NCI-H1694 (cell line): ENCODE results near the gene KCNQ4.

Experiments
- DNase-seq: peaks from one replicate; lab custom pipeline; 2025; lab: John Stamatoyannopoulos, UW

The KCNQ4 gene

DNA sequence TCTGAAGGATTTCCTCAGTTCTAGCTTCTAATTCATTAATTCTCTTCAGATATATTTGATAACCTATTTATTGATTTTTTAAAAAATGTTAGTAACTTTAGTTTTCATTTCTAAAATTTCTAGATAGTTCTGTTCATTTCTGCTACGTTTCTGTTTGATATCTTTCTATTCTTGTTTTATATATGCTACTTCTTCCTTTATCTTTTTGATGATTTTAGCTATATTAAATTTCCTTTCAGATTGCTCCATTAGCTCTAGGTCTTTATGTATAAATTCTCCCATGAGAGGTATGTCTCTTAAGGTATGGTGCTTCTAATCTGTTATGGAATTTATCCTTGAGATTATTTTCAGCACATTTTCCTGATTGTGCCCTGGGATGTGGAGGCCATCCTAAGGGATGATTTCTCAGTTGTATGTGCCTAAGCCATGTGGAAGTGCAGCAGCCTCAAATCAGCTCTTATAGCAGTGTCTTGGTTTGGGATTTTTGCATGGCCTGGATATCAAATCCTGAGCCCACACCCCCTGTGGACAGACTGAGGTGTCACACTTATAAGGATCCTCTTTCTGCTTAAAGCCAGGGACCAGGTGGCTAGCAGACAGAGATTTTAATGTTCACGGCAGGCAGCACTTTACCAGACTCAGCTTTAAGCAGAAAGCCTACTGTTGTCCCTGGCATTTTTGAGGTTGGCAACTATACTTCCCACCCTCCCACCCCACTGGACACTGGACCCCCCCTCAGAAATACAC lies 6.2 kb upstream of the KCNQ4 start:
- no peak for DNase-seq

DNA sequence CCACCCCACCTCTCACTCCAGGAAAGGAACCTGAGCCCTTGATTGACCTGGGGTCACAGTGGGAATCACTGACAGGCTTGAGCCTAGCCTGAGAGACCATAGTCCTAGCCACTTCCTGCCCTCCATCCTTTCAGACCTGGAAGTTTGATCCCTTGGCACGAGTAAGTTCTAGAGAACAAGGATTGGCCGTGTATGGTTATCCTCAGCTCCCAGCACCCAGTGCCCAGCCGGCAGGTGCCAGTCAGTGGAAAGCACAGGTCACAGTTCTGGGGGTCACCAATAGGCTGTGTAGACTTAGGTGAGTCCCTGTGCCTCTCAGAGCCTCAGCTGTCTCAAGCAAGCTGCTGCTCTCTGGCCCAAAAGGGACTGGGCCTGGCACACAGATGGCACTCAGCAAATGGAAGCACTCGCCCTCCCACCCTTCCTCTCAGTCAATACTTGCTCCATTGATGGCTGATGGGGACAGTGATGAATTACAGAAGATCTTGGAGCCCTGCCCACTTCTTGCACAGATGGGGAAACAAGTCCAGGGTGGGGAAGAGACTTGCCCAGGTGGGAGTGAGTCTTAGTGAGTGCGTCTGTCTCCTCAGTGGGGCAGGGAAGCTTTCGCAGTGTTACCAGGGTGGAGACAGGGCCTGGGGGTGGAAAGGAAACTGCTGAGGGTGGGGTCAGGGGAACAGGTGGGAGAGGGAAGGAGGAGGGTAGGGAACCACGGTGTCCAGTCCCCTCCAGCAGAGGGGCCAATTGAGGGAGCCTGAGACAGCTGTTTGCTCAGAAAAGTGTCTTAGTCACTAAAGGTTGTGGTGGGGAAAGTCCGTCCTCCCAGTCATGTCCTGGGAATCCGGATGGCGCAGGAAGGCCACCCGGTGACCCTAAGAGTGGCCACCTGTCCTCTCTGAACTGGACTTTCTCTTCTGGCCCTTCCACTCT lies 2.6 kb upstream of the KCNQ4 start:
- no peak for DNase-seq

DNA sequence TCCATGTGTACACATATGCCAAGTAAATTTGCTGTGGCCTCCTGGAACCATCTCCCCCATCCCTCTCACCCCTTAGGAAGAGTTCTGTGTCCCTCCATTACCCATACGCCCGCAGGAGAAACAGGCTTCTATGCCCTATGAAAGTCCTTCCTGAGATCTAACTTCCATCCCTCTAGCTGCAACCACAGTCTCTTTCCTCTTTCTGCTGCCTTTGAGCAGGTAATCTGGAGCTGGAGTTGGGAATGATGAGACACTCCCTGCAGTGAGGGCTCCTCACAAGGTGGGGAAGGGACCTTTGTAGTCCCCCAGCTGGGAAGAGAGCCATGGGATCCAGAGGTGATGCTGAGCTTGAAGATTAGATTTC lies 2.0 kb upstream of the KCNQ4 start:
- DNase-seq: no peak

DNA sequence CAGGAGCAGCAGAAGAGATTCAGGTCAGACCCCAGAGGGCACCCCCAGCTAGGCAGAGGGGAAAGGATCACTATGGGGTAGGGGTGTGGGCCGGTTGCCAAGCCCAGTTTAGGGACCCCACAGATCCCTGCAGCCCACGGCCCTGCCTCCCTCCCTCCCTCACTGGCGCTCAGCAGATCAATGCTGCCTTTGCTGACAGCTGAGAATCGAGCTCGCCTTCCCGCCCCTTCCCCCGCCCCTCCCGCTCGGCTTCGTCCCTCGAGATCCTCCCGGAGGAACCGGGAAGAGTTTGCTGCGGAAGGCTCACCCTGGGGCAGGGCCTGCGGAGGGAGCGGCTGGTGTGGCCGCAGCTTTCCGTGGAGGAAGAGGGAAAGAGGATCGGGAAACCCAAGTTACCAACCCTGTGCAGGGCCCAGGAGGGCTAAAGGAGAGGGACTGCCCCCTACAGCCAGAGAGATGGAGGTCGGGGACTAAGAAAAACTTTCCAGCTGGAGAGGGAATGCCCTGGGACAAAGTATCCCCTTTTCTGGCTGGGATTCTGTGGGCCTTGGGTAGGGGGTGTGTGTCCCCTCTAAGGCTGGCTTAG lies 1.1 kb upstream of the KCNQ4 start:
- no peak for DNase-seq

DNA sequence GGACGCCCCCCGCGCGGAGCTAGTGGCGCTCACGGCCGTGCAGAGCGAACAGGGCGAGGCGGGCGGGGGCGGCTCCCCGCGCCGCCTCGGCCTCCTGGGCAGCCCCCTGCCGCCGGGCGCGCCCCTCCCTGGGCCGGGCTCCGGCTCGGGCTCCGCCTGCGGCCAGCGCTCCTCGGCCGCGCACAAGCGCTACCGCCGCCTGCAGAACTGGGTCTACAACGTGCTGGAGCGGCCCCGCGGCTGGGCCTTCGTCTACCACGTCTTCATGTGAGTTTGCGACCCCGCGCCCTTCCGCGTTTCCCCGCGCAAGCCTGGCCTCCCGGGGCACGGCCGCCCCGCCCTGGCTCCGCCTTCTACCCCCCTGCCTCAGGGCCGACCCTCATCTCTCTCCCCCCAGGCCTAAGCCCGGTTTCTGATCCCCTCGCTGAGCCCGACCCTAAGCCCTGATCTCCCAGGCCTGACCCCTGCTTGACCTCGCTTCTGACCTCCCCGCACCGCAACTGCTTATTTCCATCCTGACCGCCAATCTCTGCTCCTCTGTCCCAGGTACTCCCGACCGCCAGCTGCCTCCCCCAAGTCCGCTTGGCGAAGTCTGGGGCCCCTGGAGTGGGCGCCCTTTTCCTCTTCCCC lies 669 bp downstream of the KCNQ4 start:
- DNase-seq: no peak

DNA sequence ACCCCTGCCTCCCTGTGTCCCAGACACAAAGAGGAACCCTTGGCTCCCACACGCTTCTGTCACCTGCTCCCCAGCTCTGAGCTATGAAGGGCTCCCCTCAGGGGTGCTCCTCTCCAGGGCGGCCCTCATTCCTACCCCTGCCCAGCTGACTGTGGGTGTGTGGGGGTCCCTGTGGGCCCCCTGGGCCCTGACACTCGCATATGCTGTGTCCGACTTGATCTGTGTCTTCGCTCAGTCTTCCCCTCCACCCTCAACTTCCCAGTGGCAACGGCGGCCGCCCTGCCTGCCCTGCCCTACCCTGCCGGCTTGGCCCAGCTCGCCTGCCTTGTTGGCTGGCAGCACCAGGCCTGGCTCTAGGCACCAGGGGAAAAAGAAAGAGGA lies 1.2 kb downstream of the KCNQ4 start:
- DNase-seq: no peak

DNA sequence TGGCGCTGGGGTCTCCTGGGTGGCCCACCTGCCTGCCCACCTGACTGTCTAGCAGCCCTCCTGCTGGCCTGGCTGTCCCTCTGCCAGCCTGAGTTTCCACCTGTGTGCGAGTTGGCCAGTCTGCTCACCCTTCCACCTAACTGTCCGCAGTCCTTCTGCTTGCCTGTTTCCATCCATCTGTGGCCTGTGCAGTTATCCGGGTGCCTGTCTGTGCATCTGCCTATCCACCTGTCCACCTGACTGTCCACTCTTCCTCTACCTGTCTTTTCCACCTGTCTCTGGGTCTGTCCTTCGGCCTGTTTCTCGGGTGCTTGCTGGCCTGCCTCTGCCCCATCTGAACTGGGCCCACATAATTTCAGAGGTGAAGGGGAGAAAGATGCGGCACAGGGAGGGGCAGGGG lies 1.9 kb downstream of the KCNQ4 start:
- DNase-seq: no peak

DNA sequence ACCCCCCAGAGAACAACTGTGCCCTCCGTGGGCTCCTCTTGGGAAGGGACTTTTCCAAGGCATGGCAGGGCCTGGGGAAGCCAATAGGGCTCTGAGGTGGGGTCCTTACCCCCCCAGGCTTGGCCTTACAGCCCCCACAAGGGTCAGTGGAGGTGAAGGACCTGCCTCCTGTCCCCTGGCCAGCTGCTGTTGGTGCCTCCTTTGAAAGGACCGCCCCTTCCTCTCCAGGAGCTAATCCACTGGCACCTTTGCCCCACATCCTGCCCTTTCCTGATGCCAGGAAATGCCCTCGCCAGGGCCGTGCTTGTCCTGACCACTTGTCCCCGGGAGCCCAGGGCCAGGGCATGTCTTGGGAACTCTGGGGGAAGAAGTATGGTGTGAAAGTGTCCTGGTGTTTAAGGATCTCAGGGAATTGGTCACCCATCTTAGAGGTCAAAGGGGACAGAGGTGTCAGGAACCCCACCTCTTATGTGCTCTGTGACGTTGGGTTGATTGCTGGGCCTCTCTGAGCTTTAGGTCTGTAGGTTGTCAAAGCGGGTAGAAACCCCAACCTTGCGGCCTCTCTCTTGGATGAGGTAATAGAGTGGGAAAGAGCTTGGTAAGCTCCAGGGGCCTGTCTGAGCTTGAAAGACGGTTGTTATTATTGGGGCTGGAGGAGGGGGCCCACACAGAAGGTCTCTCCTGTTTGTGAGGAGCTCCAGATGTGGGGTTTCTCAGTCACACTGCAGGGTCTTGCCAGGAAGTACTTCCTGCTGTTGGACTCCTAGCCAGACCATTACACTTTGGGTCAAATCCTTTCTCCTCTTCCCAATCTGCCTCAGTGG lies 2.8 kb downstream of the KCNQ4 start:
- no peak for DNase-seq

DNA sequence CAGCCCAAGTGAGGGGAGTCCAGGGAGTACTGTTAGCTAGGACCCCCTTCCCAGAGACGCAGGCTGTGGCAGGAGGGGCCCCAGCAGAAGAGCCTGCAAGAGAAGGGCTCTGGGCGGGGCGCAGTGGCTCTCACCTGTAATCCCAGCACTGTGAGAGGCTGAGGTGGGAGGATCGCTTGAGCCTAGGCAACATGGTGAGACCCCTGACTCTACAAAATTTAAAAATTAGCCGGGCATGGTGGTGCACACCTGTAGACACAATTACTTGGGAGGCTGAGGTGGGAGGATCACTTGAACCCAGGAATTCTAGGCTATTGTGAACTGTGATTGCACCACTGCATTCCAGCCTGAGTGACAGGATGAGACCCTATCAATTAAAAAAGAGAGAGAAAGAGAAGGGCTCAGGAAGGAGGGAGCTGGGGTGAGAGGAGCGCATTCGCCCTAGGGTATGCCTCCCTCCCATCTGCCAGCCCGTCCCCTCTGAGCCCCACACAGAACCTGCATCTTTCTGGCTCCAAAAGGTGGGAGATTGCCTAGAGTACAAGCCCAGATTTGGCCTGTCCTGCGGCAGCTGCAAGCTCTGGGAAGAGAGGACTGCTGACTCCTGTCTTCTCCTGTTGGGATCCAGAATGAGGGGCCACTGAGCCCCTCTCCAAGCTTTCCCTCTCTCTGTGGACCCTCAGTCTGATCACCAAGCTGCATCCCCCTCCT lies 3.6 kb downstream of the KCNQ4 start:
- no peak for DNase-seq

DNA sequence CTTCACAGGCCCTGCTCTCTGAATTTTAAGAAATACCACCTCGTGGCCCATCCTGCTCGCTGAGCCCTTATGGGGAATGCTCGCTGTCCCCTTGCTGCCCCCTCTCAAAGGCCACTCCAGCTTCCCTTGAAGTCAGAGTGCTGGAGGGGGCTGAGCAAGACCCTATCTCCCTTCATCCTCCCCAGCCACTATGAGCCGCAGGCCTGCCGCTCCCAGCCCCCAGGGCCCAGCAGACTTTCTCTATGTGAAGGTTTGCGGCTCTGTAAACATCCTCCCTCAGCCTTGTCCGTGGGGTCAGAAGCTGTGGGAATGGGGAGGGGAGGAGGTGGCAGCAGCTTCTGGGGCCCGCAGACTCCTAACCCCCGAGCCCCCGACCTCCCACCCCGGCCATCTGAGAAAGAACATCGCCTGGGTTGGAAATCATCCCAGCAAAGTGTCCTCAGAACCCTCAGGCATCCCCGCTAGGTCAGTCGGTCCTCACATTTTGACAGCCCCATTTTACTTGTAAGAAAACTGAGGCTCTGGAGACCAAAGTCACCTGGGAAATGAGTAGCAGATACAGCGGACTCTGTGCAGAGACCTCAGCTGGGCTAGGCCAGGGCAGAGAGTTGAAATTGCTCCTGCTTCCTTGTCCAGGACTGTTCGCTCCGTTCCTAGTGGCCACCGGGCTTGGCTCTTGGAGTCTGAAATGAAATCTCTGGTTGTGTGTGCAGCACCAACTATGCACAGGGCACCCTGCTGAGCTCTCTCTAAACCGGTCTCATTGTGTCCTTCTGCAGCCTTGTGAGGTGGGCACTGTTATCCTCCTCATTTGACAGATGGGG lies 4.4 kb downstream of the KCNQ4 start:
- no peak for DNase-seq

DNA sequence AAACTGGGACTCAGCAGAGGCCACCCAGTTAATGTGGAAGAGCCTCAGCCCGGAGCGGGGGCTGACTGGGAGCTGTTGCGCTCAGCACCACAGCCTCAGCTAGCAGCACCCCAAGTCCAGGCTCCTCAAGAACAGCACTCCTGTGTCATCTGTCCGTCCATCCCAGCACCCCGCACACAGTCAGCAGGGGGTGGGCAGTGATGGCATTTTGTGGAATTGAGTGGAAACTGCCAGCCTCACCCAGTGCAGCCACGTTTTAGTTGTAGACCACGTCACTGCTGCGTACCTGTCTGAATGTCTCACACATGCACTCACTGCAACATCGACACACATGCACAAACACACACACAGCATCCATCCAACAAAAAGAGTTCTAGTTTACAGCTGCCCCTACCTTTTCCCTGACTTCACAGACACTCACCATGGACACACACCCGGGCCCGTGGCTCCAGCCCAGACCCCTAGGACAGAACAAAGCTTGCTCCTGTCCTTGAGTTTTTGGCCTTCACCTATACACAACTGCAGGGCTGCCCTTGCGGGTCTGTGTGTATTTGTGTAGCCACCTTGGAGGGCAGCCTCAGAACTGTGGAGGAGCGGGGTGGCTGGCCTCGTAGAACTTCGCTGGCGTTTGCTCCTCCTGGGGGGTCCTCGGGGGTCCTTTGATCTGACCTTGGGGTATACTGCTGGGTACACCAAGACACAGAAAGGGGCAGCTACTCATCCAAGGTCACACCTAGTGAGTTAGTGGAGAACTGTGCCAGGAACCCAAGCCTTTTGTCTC lies 5.2 kb downstream of the KCNQ4 start:
- no peak for DNase-seq

DNA sequence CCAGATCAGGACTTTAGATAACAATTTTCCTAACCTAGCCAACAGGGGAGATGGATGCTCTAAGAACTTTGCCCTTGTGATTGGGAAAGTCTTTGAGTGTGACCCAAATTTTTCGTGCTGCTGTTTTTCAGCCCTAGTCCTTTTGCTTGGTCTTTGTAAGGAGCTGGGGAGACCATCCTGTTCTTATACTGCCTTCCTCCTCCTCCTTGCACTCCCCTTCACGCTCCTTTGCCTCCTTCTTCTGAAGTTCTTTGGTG lies 5.7 kb downstream of the KCNQ4 start:
- no peak for DNase-seq

DNA sequence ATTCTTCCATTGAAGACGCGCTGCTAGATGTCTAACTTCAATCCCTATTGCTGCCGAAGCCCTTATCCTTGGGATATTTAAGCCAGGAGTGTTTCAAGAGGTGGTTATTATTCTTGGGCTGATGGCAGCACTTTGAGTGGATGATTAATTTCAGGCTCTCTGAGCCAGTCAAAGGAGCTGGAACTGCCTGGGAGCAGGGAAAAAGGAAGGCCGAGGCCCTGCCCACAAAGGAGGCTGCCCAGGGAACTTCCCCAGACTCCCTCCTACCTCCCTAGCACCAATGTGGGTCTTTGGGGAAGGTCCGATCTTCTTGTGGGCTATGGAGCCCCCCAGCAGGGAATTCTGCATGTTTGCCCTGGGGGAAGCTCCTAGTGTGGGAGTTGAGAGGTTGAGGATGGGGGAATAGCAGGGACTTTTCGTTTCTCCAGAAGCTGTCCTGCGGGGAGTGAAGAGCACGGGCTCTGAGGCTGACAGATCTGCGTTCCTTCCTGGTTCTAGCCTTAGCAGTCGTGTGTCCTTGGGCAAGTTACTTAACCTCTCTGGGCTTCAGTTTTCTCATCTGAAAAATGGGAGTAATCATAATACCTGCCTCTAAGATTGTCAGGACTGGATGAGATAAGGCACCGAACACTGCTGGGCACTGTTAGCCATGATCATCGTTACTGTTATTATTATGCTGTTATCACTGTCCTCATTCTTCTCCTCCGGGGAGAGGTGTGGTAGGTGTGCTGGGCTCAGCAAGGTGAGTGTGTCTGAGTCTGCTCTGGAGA lies 6.3 kb downstream of the KCNQ4 start:
- DNase-seq: no peak

DNA sequence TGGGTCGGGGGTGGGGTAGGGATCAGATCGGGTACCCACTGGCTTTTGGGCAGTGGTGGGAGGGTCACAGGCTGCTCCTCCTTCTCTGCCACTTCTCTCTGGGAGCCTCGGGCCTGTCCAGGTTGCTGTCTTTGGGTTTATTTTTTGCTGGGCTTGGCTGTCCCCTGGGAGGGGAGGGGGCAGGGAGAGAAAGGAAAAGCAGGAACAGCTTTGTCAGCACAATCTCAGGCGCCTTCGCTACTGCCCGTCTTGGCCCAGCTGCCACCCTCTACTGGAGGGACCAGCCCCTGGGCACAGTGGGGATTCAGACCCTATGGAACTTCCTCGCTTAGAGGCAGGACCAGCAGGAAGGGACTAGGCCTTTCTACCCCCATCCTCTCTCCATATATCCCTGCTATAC lies 8.4 kb downstream of the KCNQ4 start:
- DNase-seq: no peak

DNA sequence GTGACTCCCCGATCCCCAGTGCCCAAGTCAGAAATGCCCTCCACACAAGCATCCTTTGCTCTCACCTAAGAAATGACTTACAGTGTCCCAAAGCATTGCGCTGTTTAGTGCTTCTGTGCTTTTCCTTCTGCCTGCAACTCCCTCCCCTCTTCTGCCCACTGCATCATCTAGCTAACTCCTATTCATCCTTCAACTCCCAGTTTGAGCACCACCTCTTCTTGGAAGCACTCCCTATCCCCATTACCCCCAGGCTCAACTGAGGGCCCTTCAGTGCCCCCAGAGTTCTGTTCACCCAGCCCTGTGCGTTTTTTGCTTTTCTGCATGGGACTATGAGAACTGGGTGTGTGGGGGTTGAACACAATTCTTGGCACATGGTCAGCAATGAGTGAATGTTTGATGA lies 10.0 kb downstream of the KCNQ4 start:
- no peak for DNase-seq

DNA sequence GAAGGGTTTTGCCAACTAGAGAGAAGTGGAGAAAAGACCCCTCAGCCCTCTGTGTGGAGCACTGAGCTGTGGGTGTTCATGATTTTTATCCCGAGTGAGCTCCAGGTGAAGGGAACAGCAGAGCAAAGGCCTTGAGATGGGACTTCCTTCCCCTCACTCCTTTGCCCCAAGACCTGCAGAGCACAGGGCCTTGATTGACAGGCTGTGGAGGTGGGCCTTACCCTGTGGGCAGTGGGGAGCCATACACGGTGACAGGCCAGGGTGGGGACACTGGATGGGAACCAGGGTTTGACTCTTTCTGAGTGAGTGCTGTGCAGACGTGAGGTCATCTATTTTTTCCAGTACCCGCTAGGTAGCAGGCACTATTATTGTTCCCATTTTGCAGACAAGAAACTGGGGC lies 10.5 kb downstream of the KCNQ4 start:
- no peak for DNase-seq

DNA sequence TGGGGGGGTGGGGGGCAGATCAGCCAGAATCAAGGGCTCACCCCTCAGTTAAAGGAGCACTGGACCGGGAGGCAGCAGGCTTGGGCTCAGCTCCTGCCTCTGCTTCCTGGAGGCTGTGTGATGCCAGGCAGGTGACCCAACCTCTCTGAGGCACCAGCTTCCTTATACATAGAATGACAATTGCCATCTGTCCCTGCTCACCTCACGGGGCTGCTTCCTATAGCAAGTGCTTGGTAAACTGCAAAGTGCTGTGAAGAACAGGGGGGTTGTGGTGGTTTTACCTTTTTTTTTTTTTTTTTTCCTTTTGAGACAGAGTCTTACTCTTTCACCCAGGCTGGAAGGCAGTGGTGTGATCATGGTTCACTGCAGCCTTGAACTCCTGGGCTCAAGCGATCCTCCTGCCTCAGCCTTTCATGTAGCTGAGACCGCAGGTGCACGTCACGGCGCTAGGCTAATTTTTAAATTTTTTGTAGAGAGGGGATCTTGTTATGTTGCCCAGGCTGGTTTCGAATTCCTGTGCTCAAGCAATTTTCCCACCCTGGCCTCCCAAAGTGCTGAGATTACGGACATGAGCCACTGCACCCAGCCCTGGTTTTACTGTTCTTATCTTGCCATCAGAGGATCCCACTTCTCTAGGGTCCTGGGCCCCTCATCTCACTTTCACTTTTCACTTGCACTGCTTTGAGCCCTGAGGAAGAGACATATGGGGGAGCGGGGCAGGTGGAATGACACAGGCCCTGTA lies 11.6 kb downstream of the KCNQ4 start:
- DNase-seq: no peak
